HFF-Myc (cell line): ENCODE measurements around the gene MYOM3.

Experiments
- DNase-seq: peaks from one replicate; pipeline ENCODE4 v3.0.0-alpha.2; 2011; ENCODE audit warnings: low read depth; ENCODE audit errors: extremely low read depth
- H3K4me3 ChIP-seq: replicated peaks from 2 replicates; pipeline ENCODE4 v1.5.1; 2011; ENCODE audit warnings: low read depth, mild to moderate bottlenecking, control low read depth, low read length
- TF ChIP-seq, protein P1 (sequence below): IDR thresholded peaks from 2 replicates; pipeline ENCODE4 v1.5.1; 2012; ENCODE audit warnings: mild to moderate bottlenecking, low read depth, low read length, control low read depth; ENCODE audit errors: missing control alignments

MYOM3 gene

DNA sequence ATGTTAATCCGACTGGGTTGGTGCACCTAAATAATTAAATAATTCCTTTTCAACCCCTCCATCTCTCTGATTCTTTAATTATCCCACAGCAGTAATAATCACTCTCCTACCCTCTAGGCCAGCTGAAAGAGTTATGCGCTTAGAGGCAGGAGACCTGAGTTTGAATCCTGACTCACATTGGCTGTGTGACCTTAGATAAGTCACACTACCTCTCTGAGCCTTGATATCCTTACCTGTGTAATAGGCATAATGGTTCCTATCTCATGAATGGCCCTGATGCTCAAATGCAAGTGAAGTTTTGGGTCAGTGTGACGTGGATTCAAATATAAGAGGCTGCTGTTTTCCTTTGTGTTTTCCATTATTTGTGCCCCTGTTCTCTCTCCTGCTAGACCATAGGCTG is 8.1 kb downstream of the MYOM3 start:
- DNase-seq, result no peak
- no peak overlapping the region for H3K4me3 ChIP-seq
- TF ChIP-seq, protein P1, sequence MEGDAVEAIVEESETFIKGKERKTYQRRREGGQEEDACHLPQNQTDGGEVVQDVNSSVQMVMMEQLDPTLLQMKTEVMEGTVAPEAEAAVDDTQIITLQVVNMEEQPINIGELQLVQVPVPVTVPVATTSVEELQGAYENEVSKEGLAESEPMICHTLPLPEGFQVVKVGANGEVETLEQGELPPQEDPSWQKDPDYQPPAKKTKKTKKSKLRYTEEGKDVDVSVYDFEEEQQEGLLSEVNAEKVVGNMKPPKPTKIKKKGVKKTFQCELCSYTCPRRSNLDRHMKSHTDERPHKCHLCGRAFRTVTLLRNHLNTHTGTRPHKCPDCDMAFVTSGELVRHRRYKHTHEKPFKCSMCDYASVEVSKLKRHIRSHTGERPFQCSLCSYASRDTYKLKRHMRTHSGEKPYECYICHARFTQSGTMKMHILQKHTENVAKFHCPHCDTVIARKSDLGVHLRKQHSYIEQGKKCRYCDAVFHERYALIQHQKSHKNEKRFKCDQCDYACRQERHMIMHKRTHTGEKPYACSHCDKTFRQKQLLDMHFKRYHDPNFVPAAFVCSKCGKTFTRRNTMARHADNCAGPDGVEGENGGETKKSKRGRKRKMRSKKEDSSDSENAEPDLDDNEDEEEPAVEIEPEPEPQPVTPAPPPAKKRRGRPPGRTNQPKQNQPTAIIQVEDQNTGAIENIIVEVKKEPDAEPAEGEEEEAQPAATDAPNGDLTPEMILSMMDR, result no peak

DNA sequence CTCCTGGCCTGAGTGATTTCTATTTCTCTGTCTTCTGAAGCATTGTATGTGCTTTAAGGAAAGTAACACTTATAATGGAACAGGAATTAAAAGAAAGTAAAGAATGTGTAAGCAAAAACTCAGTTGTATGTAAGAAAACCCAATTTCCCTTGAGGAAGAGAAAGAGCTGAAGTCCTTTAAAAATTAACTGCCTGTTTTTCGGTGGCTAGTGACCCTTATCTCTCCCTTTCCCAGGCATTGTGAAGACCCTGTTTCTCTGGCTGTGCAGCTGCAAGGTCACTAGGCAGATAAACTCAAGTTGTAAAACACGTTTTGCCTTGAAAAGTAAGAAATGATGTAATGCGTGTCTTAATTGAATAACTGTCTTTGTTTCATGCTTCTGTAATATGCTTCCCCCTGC is 8.5 kb downstream of the MYOM3 start:
- TF ChIP-seq, protein P1, result no peak
- H3K4me3 ChIP-seq, result no peak overlapping the region
- DNase-seq, result no peak

DNA sequence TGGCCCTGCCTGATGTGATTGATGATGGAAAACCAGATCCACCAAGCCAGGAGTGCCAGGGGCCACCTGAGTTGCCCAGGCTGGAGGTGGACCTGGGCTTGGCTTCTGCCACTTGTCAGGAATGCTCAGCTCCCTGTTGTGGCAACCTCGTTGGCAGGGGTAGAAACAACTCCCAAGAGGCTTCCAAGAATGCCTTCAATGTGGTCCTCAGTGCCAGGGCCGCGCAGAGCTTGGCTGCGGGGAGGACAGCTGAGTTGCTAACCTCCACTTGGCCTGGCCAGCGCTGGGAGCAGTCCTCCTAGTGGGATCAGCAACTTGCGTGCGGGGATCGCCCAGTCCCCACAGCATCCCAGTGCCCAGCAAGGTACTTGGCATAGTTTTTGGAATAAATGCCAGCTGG is 9.0 kb downstream of the MYOM3 start:
- TF ChIP-seq, protein P1, result no peak
- no peak for DNase-seq
- no peak overlapping the region for H3K4me3 ChIP-seq

DNA sequence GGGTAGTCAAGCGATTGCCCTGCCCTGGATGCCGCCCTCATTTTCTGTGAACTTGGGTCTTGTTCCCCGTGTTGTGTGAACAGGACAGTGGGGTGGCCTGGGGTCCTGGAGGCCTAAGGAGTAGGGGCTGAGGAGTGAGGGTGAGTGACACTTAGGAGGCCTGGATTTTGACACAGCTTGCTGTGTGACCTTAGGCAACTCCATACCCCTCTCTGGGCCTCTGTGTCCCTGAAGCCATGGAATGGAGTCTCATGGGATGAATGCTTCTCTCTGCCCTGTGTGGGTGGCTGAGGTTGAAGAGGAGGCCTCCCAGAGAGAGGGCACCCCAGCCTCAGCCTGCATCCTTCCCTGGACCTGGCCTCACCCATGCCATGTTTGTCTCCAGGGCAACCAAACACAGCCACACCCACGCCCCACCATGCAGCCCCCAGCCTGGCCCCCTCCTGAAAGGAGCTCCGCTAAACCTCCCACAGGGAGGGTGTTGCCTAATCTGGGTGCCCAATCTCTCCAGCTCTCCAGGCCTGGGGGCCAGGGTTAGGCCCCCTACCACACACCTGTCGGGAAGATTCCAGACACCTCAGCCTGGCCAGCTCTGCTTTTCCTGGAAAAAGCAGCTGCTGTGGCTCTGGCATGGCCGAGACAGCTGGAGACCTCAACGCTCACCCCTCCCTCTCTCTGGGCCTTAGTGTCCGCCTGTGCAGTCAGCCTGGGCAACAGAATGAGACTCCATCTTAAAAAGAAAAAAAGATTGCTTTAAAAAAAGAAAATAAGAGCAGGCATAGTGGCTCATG is 9.9 kb downstream of the MYOM3 start:
- TF ChIP-seq, protein P1, result no peak
- H3K4me3 ChIP-seq, result no peak overlapping the region
- no peak for DNase-seq

DNA sequence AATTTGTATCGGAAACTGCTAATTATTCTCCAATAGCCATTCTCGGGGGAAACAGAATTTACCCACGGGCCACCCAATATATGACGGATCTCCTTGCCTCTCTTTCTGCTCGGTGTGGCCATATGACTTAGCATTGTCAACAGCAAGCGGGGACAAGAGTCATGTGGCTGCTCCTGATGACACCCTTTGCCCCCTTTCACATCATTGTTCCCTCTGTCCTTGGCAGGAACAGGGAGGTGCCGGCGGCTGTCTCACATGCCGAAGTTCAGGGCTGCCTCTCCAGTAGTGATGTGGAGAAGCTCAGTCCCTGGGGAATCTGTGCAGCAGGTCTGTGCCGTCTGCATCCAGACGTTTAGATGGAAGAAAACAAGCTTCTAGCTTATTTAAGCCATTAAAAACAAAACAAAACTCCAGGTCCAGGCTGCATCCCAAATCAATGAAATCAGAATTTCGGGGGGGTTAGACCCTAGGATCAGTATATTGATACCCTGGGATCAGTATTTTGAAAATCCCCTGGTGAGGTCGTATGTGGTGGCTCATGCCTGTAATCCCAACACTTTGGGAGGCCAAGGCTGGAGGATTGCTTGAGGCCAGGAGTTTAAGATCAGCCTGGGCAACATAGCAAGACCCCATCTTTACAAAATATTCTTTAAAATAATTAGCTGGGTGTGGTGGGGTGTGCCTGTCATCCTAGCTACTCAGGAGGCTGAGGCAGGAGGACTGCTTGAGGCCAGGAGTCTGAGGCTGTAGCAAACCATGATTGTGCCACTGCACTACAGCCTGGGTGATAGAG is 10.8 kb downstream of the MYOM3 start:
- TF ChIP-seq, protein P1, result no peak
- DNase-seq, result no peak

DNA sequence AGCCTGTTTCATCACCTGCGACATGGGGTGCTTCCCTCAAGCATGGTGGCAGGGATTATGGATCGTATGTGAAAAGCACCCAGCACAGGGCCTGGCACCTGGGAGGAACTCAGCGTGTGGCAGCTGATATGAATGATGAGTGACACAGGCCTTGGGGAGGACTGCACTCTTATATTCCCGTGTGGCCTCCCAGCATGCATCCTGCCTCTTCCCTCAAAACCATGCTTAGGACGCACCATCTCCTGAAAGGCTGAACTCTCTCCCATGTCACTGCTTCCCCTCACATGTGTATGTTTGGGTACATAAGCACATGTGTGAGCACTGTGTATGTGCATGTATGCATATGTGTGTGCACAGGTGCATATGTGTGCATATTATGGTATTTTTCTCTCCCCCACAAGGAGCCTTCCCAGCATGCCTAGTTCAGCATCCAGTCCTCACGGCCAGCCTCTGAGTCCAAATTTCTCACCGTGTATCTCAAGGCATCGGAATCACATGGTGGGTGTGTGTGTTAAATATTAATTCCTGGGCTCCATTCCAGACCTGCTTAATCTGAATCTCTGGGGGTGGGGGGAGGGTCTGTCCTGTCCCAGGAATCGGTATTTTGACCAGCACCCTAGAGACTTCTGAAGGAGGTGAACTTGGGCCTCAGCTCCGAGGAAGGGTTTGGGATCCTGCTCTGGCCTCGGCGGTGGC is 12.8 kb downstream of the MYOM3 start:
- TF ChIP-seq, protein P1, result no peak
- DNase-seq, result no peak

More for the DNA sequence above, 10.8 kb downstream of the MYOM3 start:
- no peak overlapping the region for H3K4me3 ChIP-seq

More for the DNA sequence above, 12.8 kb downstream of the MYOM3 start:
- no peak overlapping the region for H3K4me3 ChIP-seq
